Loucy (cell line): ENCODE measurements around the gene EML2.

Experiments
- H2AFZ ChIP-seq: fragments of 200-600 bp; sonication (generic); 2 replicates; pipeline ENCODE4 v1.6.0; 2016; ENCODE audit warnings: antibody characterized with exemption, mild to moderate bottlenecking, low read length, moderate library complexity
- H3F3A ChIP-seq: fragments of 200-600 bp; 2 replicates; pipeline ENCODE4 v1.6.0; 2016; ENCODE audit warnings: antibody characterized with exemption, low read depth, mild to moderate bottlenecking
- H3K27me3 ChIP-seq: fragments of 200-600 bp; sonication (generic); 2 replicates; pipeline ENCODE4 v1.6.1; 2014; ENCODE audit warnings: low read length, mild to moderate bottlenecking; ENCODE audit not compliant: insufficient read depth, poor library complexity, severe bottlenecking
- H3K36me3 ChIP-seq: fragments of 200-600 bp; sonication (generic); 2 replicates; pipeline ENCODE4 v1.6.1; 2016; ENCODE audit warnings: low read length; ENCODE audit not compliant: insufficient read depth
- H3K4me1 ChIP-seq: fragments of 200-600 bp; sonication (generic); 2 replicates; pipeline ENCODE4 v1.5.1; 2014; ENCODE audit warnings: low read length, mild to moderate bottlenecking; ENCODE audit not compliant: insufficient read depth, poor library complexity, severe bottlenecking
- H3K4me2 ChIP-seq: fragments of 200-600 bp; sonication (generic); 2 replicates; pipeline ENCODE4 v1.6.0; 2014; ENCODE audit warnings: antibody characterized with exemption, low read length, low read depth, mild to moderate bottlenecking; ENCODE audit not compliant: poor library complexity, severe bottlenecking
- H3K4me3 ChIP-seq: fragments of 200-600 bp; sonication (generic); 2 replicates; pipeline ENCODE4 v1.5.1; 2014; ENCODE audit warnings: low read length, mild to moderate bottlenecking, mixed read lengths; ENCODE audit not compliant: poor library complexity, severe bottlenecking
- H3K79me2 ChIP-seq: fragments of 200-600 bp; sonication (generic); 2 replicates; pipeline ENCODE4 v1.6.1; 2014; ENCODE audit warnings: low read length; ENCODE audit not compliant: insufficient read depth
- H3K9ac ChIP-seq: fragments of 200-600 bp; sonication (generic); 2 replicates; pipeline ENCODE4 v1.6.0; 2014; ENCODE audit warnings: mild to moderate bottlenecking, low read depth, low read length, moderate library complexity; ENCODE audit not compliant: poor library complexity, severe bottlenecking
- H3K9me2 ChIP-seq: fragments of 200-600 bp; sonication (generic); replicated peaks from 2 replicates; pipeline ENCODE4 v1.6.1; 2016; ENCODE audit warnings: low read depth, low read length, mixed read lengths
- H3K9me3 ChIP-seq: fragments of 200-600 bp; sonication (generic); 2 replicates; pipeline ENCODE4 v1.6.1; 2014; ENCODE audit warnings: mild to moderate bottlenecking, antibody characterized with exemption, low read length, low read depth; ENCODE audit not compliant: insufficient read depth
- H4K20me1 ChIP-seq: fragments of 200-600 bp; sonication (generic); 2 replicates; pipeline ENCODE4 v1.6.0; 2014; ENCODE audit warnings: antibody characterized with exemption, low read length, mild to moderate bottlenecking; ENCODE audit not compliant: insufficient read depth, poor library complexity, severe bottlenecking
- CTCF ChIP-seq: fragments of 200-600 bp; sonication (generic); conservative IDR thresholded peaks from 2 replicates; pipeline ENCODE4 v1.5.1; 2014; ENCODE audit warnings: mild to moderate bottlenecking, antibody characterized with exemption, low read length
- EZH2phosphoT487 ChIP-seq: fragments of 200-600 bp; IDR thresholded peaks from 2 replicates; pipeline ENCODE4 v1.6.1; 2018; ENCODE audit warnings: antibody characterized with exemption, mild to moderate bottlenecking, moderate library complexity, borderline replicate concordance

The EML2 gene

GRCh38 chr19:45577111-45577905, 61.9 kb downstream of the EML2 start:
- Histone ChIP-seq H3K9me3 (no peaks in the 10 kb centered on the region), H3K36me3 (no peaks in the 10 kb centered on the region), H3K4me2 (no peak overlapping the region), H3F3A (no peaks in the 10 kb centered on the region), H3K4me3 (no peak overlapping the region), H3K9ac (peak overlapping the region; percentile 27), H3K27me3 (no peaks in the 10 kb centered on the region), H3K4me1 (no peaks in the 10 kb centered on the region), H3K79me2 (peaks cover 34% of the 10 kb centered on the region; the same call in 1 of the 2 replicates), H4K20me1 (peaks cover 3% of the 10 kb centered on the region), H2AFZ (no peak overlapping the region), H3K9me2 (no peaks in the 10 kb centered on the region)
- TF ChIP-seq CTCF (no peak), EZH2phosphoT487 (no peak)

GRCh38 chr19:45576682-45577081, 62.5 kb downstream of the EML2 start:
- no peak overlapping the region for H3K4me2 ChIP-seq
- H3K9me2 ChIP-seq = no peaks in the 10 kb centered on the region
- no peaks in the 10 kb centered on the region for H3F3A ChIP-seq
- no peaks in the 10 kb centered on the region for H3K27me3 ChIP-seq
- no peak overlapping the region for H2AFZ ChIP-seq
- no peak overlapping the region for H3K4me3 ChIP-seq
- no peak overlapping the region for H3K9ac ChIP-seq
- H3K9me3 ChIP-seq = no peaks in the 10 kb centered on the region
- peaks cover 30% of the 10 kb centered on the region; the same call in 1 of the 2 replicates for H3K79me2 ChIP-seq
- H3K4me1 ChIP-seq = no peaks in the 10 kb centered on the region
- no peak for TF ChIP-seq EZH2phosphoT487
- no peak for TF ChIP-seq CTCF
- peaks cover 3% of the 10 kb centered on the region for H4K20me1 ChIP-seq
- no peaks in the 10 kb centered on the region for H3K36me3 ChIP-seq

- Histone ChIP-seq H3K27me3 (no peaks in the 10 kb centered on the region), H3F3A (no peaks in the 10 kb centered on the region), H3K36me3 (no peaks in the 10 kb centered on the region), H3K9me3 (no peaks in the 10 kb centered on the region), H3K9me2 (no peaks in the 10 kb centered on the region), H4K20me1 (peaks cover 3% of the 10 kb centered on the region), H3K4me3 (no peak overlapping the region), H3K9ac (no peak overlapping the region), H3K79me2 (peaks cover 20% of the 10 kb centered on the region; the same call in 1 of the 2 replicates), H3K4me2 (no peak overlapping the region), H2AFZ (no peak overlapping the region), H3K4me1 (no peaks in the 10 kb centered on the region)
- TF ChIP-seq EZH2phosphoT487 (no peak), CTCF (no peak)
Measured at GRCh38 chr19:45575216-45575615, 64.0 kb downstream of the EML2 start.
